Smooth muscle cell (in vitro differentiated cells): ENCODE data around the gene TNFSF10. TPM values are rescaled to one million over a fixed set of nuclear protein-coding genes. Genes with fewer than 3 reads are reported as not detected.
A peak's percentile ranks its signal among the peaks of the same experiment; 100 is the strongest.
"Not testable (repeated sequence)": the region's sequence is repeated elsewhere in the genome, so short reads cannot be mapped to it uniquely, and the experiment has no call there.

Experiments
- DNase-seq: peaks from one replicate; lab custom pipeline; 2025; ENCODE audit not compliant: unreplicated experiment; lab: John Stamatoyannopoulos, UW
- H2AFZ ChIP-seq: fragments of 200-600 bp; sonication (generic); 2 replicates; pipeline ENCODE4 v1.6.0; 2016; ENCODE audit warnings: antibody characterized with exemption, low read depth, mild to moderate bottlenecking
- H3F3A ChIP-seq: fragments of 200-600 bp; sonication (generic); 2 replicates; pipeline ENCODE4 v1.6.0; 2017; ENCODE audit warnings: antibody characterized with exemption, low read depth
- H3K27ac ChIP-seq: fragments of 200-600 bp; sonication (generic); 2 replicates; pipeline ENCODE4 v1.5.1; 2016; ENCODE audit warnings: low read depth, mild to moderate bottlenecking
- H3K27me3 ChIP-seq: fragments of 200-600 bp; sonication (generic); 2 replicates; pipeline ENCODE4 v1.6.1; 2016; ENCODE audit warnings: low read depth, mild to moderate bottlenecking
- H3K36me3 ChIP-seq: fragments of 200-600 bp; sonication (generic); 2 replicates; pipeline ENCODE4 v1.5.1; 2016; ENCODE audit warnings: low read depth
- H3K4me1 ChIP-seq: fragments of 200-600 bp; sonication (generic); 2 replicates; pipeline ENCODE4 v1.5.1; 2016; ENCODE audit warnings: low read depth
- H3K4me2 ChIP-seq: fragments of 200-600 bp; sonication (generic); 2 replicates; pipeline ENCODE4 v1.6.0; 2016; ENCODE audit warnings: mild to moderate bottlenecking
- H3K4me3 ChIP-seq: fragments of 200-600 bp; sonication (generic); 2 replicates; pipeline ENCODE4 v1.5.1; 2016; ENCODE audit warnings: mild to moderate bottlenecking
- H3K79me2 ChIP-seq: fragments of 200-600 bp; sonication (generic); 2 replicates; pipeline ENCODE4 v1.6.0; 2016; ENCODE audit warnings: low read depth, mild to moderate bottlenecking
- H3K9ac ChIP-seq: fragments of 200-600 bp; sonication (generic); 2 replicates; pipeline ENCODE4 v1.6.0; 2016; ENCODE audit warnings: low read depth
- H3K9me3 ChIP-seq: fragments of 200-600 bp; sonication (generic); replicated peaks from 2 replicates; pipeline ENCODE4 v1.5.1; 2016; ENCODE audit warnings: low read depth
- H4K20me1 ChIP-seq: fragments of 200-600 bp; sonication (generic); 2 replicates; pipeline ENCODE4 v1.6.0; 2016; ENCODE audit warnings: low read depth
- CTCF ChIP-seq: fragments of 200-600 bp; sonication (generic); IDR thresholded peaks from 2 replicates; pipeline ENCODE4 v1.5.1; 2017; ENCODE audit warnings: borderline replicate concordance, mild to moderate bottlenecking, antibody characterized with exemption; ENCODE audit not compliant: insufficient read depth, poor library complexity, severe bottlenecking
- WGBS: methylation state at CpG from one replicate; pipeline ENCODE4 v1.1.7; 2016; ENCODE audit warnings: low lambda C conversion rate; 5-methylcytosine and 5-hydroxymethylcytosine counted together
- polyA plus RNA-seq: library from polyadenylated mRNA; unstranded; fragments of >200 nt; fragmentation: Nextera tagmentation; extraction: Ambion mirVana; gene quantifications from 2 replicates; pipeline ENCODE4 v1.2.1, GENCODE V29; 2016
- total RNA-seq: library from RNA; depleted of rRNA; stranded (reverse); fragments of >200 nt; gene quantifications from 2 replicates; pipeline ENCODE4 v1.2.3, GENCODE V29; 2014

TNFSF10 gene
- total and polyA plus RNA-seq, 2 experiments from 2014 or later: 22.4 to 37.1 TPM

- no peaks in the 10 kb centered on the region for H4K20me1 ChIP-seq
- no peak for DNase-seq
- no peak overlapping the region for H2AFZ ChIP-seq
- no peaks in the 10 kb centered on the region for H3K79me2 ChIP-seq
- no peak for TF ChIP-seq CTCF
- H3K9ac ChIP-seq: no peak overlapping the region
- no peak overlapping the region for H3K4me3 ChIP-seq
- H3K27me3 ChIP-seq: no peaks in the 10 kb centered on the region
- peaks cover 3% of the 10 kb centered on the region for H3K4me1 ChIP-seq
- WGBS: 98% methylated on average over 2 of the region's 2 CpGs
- H3K4me2 ChIP-seq: no peak overlapping the region
- no peaks in the 10 kb centered on the region for H3K9me3 ChIP-seq
- H3K36me3 ChIP-seq: no peaks in the 10 kb centered on the region
- H3K27ac ChIP-seq: no peak overlapping the region
- H3F3A ChIP-seq: peaks cover 4% of the 10 kb centered on the region
Observed at GRCh38 chr3:172527306-172527705, 4.1 kb upstream of the TNFSF10 start.

GRCh38 chr3:172525116-172525613 lies 1.9 kb upstream of the TNFSF10 start:
- Histone ChIP-seq H3K9me3 (no peaks in the 10 kb centered on the region), H3K9ac (no peak overlapping the region), H3K27me3 (no peaks in the 10 kb centered on the region), H3F3A (peaks cover 10% of the 10 kb centered on the region), H3K4me2 (no peak overlapping the region), H3K79me2 (no peaks in the 10 kb centered on the region), H2AFZ (no peak overlapping the region), H4K20me1 (no peaks in the 10 kb centered on the region), H3K36me3 (no peaks in the 10 kb centered on the region), H3K4me1 (no peaks in the 10 kb centered on the region), H3K27ac (no peak overlapping the region), H3K4me3 (no peak overlapping the region)
- whole genome bisulfite sequencing: 95% methylated on average over 18 of the region's 18 CpGs
- TF ChIP-seq CTCF: no peak
- DNase-seq: no peak

GRCh38 chr3:172524611-172525010 lies 1.4 kb upstream of the TNFSF10 start:
- Histone ChIP-seq H3K4me2 (no peak overlapping the region), H3K4me3 (no peak overlapping the region), H3F3A (peaks cover 12% of the 10 kb centered on the region), H3K36me3 (no peaks in the 10 kb centered on the region), H3K9me3 (no peaks in the 10 kb centered on the region), H2AFZ (no peak overlapping the region), H3K27ac (no peak overlapping the region), H3K4me1 (no peaks in the 10 kb centered on the region), H3K79me2 (no peaks in the 10 kb centered on the region), H3K27me3 (no peaks in the 10 kb centered on the region), H4K20me1 (no peaks in the 10 kb centered on the region), H3K9ac (no peak overlapping the region)
- TF ChIP-seq CTCF: no peak
- DNase-seq: no peak
- WGBS: 63% methylated on average over 3 of the region's 3 CpGs

- WGBS: 94% methylated on average over 6 of the region's 6 CpGs
- H3K4me1 ChIP-seq, H3K9me3 ChIP-seq, H3K36me3 ChIP-seq, H3K27me3 ChIP-seq, H4K20me1 ChIP-seq, DNase-seq, H3K79me2 ChIP-seq, H3K9ac ChIP-seq: not testable (repeated sequence)
- peak overlapping the region; percentile 91 for H3K27ac ChIP-seq
- H2AFZ ChIP-seq: peak overlapping the region; percentile 34
- peak overlapping the region; percentile 64 for H3K4me2 ChIP-seq
- H3K4me3 ChIP-seq: peak overlapping the region; percentile 35
- H3F3A ChIP-seq: peaks cover 15% of the 10 kb centered on the region
Observed at GRCh38 chr3:172521837-172522726, 1.1 kb downstream of the TNFSF10 start.
